ENCODE data around the gene FAM200A. TPM values are rescaled to one million over a fixed set of nuclear protein-coding genes. Genes with fewer than 3 reads are reported as not detected.
"Not testable (repeated sequence)": the region's sequence is repeated elsewhere in the genome, so short reads cannot be mapped to it uniquely, and the experiment has no call there.

Gene FAM200A
- total RNA-seq, 1 donor from 2014 or later, result 4.5 TPM

GRCh38 chr7:99571768-99572167 is 19.9 kb upstream of the FAM200A start:
- TF ChIP-seq CTCF (IDR thresholded peaks at IDR 0.05; ENCODE audit: insufficient read depth, low read length, severe bottlenecking), result no peak
- H3K36me3 ChIP-seq (ENCODE audit: control insufficient read depth, insufficient read depth, low read length), result peaks cover 5% of the 10 kb centered on the region
- no peak overlapping the region for H3K4me3 ChIP-seq (ENCODE audit: low read depth, low read length)
- no peaks in the 10 kb centered on the region for H3K27me3 ChIP-seq (ENCODE audit: control insufficient read depth, insufficient read depth, low read length)
- FAIRE-seq (no peak), DNase-seq (ENCODE audit: low read depth) (no peak)

GRCh38 chr7:99568770-99569169 is 16.9 kb upstream of the FAM200A start:
- not testable (repeated sequence) for H3K4me3 ChIP-seq (ENCODE audit: low read depth, low read length); H3K27me3 ChIP-seq (ENCODE audit: control insufficient read depth, insufficient read depth, low read length); FAIRE-seq; DNase-seq (ENCODE audit: low read depth); H3K36me3 ChIP-seq (ENCODE audit: control insufficient read depth, insufficient read depth, low read length)

- no peak for TF ChIP-seq CTCF (IDR thresholded peaks at IDR 0.05; ENCODE audit: insufficient read depth, low read length, severe bottlenecking)
- no peak for FAIRE-seq
- DNase-seq (ENCODE audit: low read depth), result peak; percentile 54
Observed at GRCh38 chr7:99563650-99564049, 11.7 kb upstream of the FAM200A start.

GRCh38 chr7:99562832-99563231 is 10.9 kb upstream of the FAM200A start:
- H3K4me3 ChIP-seq (ENCODE audit: low read depth, low read length), result no peak overlapping the region
- no peaks in the 10 kb centered on the region for H3K27me3 ChIP-seq (ENCODE audit: control insufficient read depth, insufficient read depth, low read length)
- peaks cover 12% of the 10 kb centered on the region for H3K36me3 ChIP-seq (ENCODE audit: control insufficient read depth, insufficient read depth, low read length)
- peak; percentile 62 for FAIRE-seq
- no peak for TF ChIP-seq CTCF (IDR thresholded peaks at IDR 0.05; ENCODE audit: insufficient read depth, low read length, severe bottlenecking)
- DNase-seq (ENCODE audit: low read depth), result peak; percentile 99

More at GRCh38 chr7:99563650-99564049, 11.7 kb upstream of the FAM200A start:
- Histone ChIP-seq H3K27me3 (ENCODE audit: control insufficient read depth, insufficient read depth, low read length) (no peaks in the 10 kb centered on the region), H3K4me3 (ENCODE audit: low read depth, low read length) (no peak overlapping the region), H3K36me3 (ENCODE audit: control insufficient read depth, insufficient read depth, low read length) (peaks cover 13% of the 10 kb centered on the region)

GRCh38 chr7:99562114-99562784 is 10.3 kb upstream of the FAM200A start:
- FAIRE-seq, result no peak
- no peak for DNase-seq (ENCODE audit: low read depth)
- TF ChIP-seq CTCF (IDR thresholded peaks at IDR 0.05; ENCODE audit: insufficient read depth, low read length, severe bottlenecking), result no peak

GRCh38 chr7:99561737-99562051 is 9.8 kb upstream of the FAM200A start:
- H3K4me3 ChIP-seq (ENCODE audit: low read depth, low read length), result no peak overlapping the region
- FAIRE-seq, result no peak

More at GRCh38 chr7:99562114-99562784, 10.3 kb upstream of the FAM200A start:
- peaks cover 12% of the 10 kb centered on the region for H3K36me3 ChIP-seq (ENCODE audit: control insufficient read depth, insufficient read depth, low read length)
- H3K4me3 ChIP-seq (ENCODE audit: low read depth, low read length), result no peak overlapping the region
- H3K27me3 ChIP-seq (ENCODE audit: control insufficient read depth, insufficient read depth, low read length), result no peaks in the 10 kb centered on the region

More at GRCh38 chr7:99561737-99562051, 9.8 kb upstream of the FAM200A start:
- TF ChIP-seq CTCF (IDR thresholded peaks at IDR 0.05; ENCODE audit: insufficient read depth, low read length, severe bottlenecking), result no peak
- DNase-seq (ENCODE audit: low read depth), result no peak
- H3K27me3 ChIP-seq (ENCODE audit: control insufficient read depth, insufficient read depth, low read length), result no peaks in the 10 kb centered on the region
- peaks cover 13% of the 10 kb centered on the region for H3K36me3 ChIP-seq (ENCODE audit: control insufficient read depth, insufficient read depth, low read length)

Measured in bronchial epithelial cell (primary cell).